ENCODE measurements around the gene PPP1R15A.

- TF ChIP-seq GATA3 (IDR thresholded peaks at IDR 0.05; ENCODE audit: low read depth, low read length) (no peak), GATA2 (IDR thresholded peaks at IDR 0.05; ENCODE audit: low read depth, low read length) (no peak)
Measured at GRCh38 chr19:48910803-48911202, 38.6 kb downstream of the PPP1R15A start.

Measured in SH-SY5Y (cell line).